ENCODE measurements around the gene KIAA0232.

KIAA0232 gene

GRCh38 chr4:6778435-6778834 is 4.1 kb upstream of the KIAA0232 start:
- H3K27ac ChIP-seq (ENCODE audit: low read depth, low read length): no peak overlapping the region
- peaks cover 28% of the 10 kb centered on the region for H3K4me1 ChIP-seq (ENCODE audit: control insufficient read depth, low read length)
- no peaks in the 10 kb centered on the region for H4K20me1 ChIP-seq (ENCODE audit: control insufficient read depth, insufficient read depth, low read depth, low read length)
- no peaks in the 10 kb centered on the region for H3K9me2 ChIP-seq (replicated peaks; ENCODE audit: control insufficient read depth, low read length)
- H3K36me3 ChIP-seq (ENCODE audit: control insufficient read depth, low read length): peaks cover 4% of the 10 kb centered on the region; the same call in 1 of the 2 replicates
- no peak overlapping the region for H3K4me3 ChIP-seq (ENCODE audit: low read length)
- peaks cover 5% of the 10 kb centered on the region for H3K79me2 ChIP-seq (ENCODE audit: control insufficient read depth, low read length)
- H3K27me3 ChIP-seq (ENCODE audit: control insufficient read depth, low read length): peaks cover 6% of the 10 kb centered on the region; the same call in 1 of the 2 replicates
- H3F3A ChIP-seq (ENCODE audit: control insufficient read depth, insufficient read depth): peaks cover 16% of the 10 kb centered on the region
- peak overlapping the region; percentile 60; the same call in 1 of the 2 replicates for H3K4me2 ChIP-seq (ENCODE audit: low read length)
- TF ChIP-seq EZH2phosphoT487 (IDR thresholded peaks at IDR 0.05; ENCODE audit: borderline replicate concordance, low read length): no peak
- TF ChIP-seq CTCF (IDR thresholded peaks at IDR 0.05; ENCODE audit: low read depth, low read length, poor library complexity, severe bottlenecking): no peak
- H3K9me3 ChIP-seq (ENCODE audit: control insufficient read depth, insufficient read depth, low read length): no peaks in the 10 kb centered on the region

GRCh38 chr4:6779667-6780565 is 2.6 kb upstream of the KIAA0232 start:
- Histone ChIP-seq H3K27me3 (ENCODE audit: control insufficient read depth, low read length) (peaks cover 3% of the 10 kb centered on the region; the same call in 1 of the 2 replicates), H3K4me2 (ENCODE audit: low read length) (no peak overlapping the region), H3K9me2 (replicated peaks; ENCODE audit: control insufficient read depth, low read length) (no peaks in the 10 kb centered on the region), H3K9me3 (ENCODE audit: control insufficient read depth, insufficient read depth, low read length) (no peaks in the 10 kb centered on the region), H3K27ac (ENCODE audit: low read depth, low read length) (no peak overlapping the region), H3K4me1 (ENCODE audit: control insufficient read depth, low read length) (peaks cover 37% of the 10 kb centered on the region), H3K79me2 (ENCODE audit: control insufficient read depth, low read length) (peaks cover 19% of the 10 kb centered on the region), H3K36me3 (ENCODE audit: control insufficient read depth, low read length) (peaks cover 4% of the 10 kb centered on the region; the same call in 1 of the 2 replicates), H3F3A (ENCODE audit: control insufficient read depth, insufficient read depth) (peaks cover 16% of the 10 kb centered on the region), H3K4me3 (ENCODE audit: low read length) (no peak overlapping the region), H4K20me1 (ENCODE audit: control insufficient read depth, insufficient read depth, low read depth, low read length) (peaks cover 12% of the 10 kb centered on the region)
- TF ChIP-seq CTCF (IDR thresholded peaks at IDR 0.05; ENCODE audit: low read depth, low read length, poor library complexity, severe bottlenecking) (no peak), EZH2phosphoT487 (IDR thresholded peaks at IDR 0.05; ENCODE audit: borderline replicate concordance, low read length) (no peak)

- Histone ChIP-seq H4K20me1 (ENCODE audit: control insufficient read depth, insufficient read depth, low read depth, low read length) (peaks cover 22% of the 10 kb centered on the region), H3K27ac (ENCODE audit: low read depth, low read length) (no peak overlapping the region), H3K9me3 (ENCODE audit: control insufficient read depth, insufficient read depth, low read length) (no peaks in the 10 kb centered on the region), H3K4me3 (ENCODE audit: low read length) (no peak overlapping the region), H3K27me3 (ENCODE audit: control insufficient read depth, low read length) (peaks cover 3% of the 10 kb centered on the region; the same call in 1 of the 2 replicates), H3K36me3 (ENCODE audit: control insufficient read depth, low read length) (peaks cover 12% of the 10 kb centered on the region), H3K9me2 (replicated peaks; ENCODE audit: control insufficient read depth, low read length) (no peaks in the 10 kb centered on the region), H3F3A (ENCODE audit: control insufficient read depth, insufficient read depth) (peaks cover 16% of the 10 kb centered on the region), H3K79me2 (ENCODE audit: control insufficient read depth, low read length) (peaks cover 31% of the 10 kb centered on the region), H3K4me2 (ENCODE audit: low read length) (no peak overlapping the region), H3K4me1 (ENCODE audit: control insufficient read depth, low read length) (peaks cover 31% of the 10 kb centered on the region)
- TF ChIP-seq CTCF (IDR thresholded peaks at IDR 0.05; ENCODE audit: low read depth, low read length, poor library complexity, severe bottlenecking): no peak
- no peak for TF ChIP-seq EZH2phosphoT487 (IDR thresholded peaks at IDR 0.05; ENCODE audit: borderline replicate concordance, low read length)
Observed at GRCh38 chr4:6781113-6781512, 1.4 kb upstream of the KIAA0232 start.
